Measurements from ENCODE around the gene CTIF.

Gene CTIF

GRCh38 chr18:48753691-48754090 lies 214.9 kb downstream of the CTIF start:
- DNase-seq (ENCODE audit: low read depth): no peak

GRCh38 chr18:48754559-48754958 lies 215.7 kb downstream of the CTIF start:
- DNase-seq (ENCODE audit: low read depth): no peak

DNA sequence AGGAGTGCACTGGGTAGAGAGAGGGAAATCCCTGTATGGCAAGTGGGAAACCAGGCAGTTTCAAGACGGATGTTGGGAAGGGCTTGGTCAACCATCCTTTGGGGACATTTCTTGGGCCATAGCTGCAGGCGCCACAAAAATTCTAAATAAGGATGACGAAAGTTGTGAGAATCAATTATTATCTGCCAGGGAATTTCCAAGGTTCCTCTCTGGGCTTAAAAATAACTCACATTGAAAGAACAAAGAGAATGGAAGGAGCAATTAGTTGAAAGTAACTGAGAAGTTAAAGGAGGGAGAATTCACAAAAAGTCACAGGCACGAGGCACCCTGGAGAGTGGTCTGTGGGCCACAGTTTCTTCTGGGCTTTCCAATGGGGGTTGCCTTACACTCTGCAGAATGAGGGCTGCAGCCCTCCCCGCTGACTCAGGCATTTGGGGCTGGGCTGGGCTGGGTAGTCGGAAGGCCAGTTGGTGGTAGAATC lies 216.2 kb downstream of the CTIF start:
- no peak for DNase-seq (ENCODE audit: low read depth)

DNA sequence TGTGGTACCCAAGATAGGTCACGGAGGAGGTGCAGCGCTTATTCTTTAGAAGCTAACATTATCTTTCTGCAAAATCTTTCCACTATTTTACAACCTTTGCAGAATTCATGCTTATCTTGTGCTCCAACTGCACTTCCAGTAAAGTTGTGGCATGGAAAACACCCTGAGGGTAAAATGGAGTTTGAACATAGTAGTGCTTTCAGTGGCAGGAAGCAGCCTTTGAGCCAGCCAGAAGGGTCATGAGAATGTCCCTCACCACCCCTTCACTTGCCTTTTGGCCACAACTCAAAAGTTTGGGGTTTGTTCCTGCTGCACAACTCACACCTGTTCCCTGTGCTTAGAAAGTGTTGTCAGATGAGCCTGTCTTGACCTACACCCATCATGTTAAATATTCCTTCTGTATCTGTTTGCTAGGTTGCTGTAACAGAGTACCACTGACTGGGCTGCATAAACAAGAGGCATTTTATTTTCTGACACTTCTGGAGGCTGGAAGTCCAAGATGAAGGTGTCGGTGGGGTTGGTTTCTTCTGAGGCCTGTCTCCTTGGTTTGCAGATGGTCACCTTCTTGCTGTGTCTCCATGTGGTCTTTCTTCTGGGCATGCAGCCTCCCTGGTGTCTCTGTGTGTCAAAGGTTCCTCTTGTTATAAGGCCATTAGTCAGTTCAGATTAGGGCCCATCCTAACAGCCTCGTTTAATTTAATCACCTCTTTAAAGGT lies 217.8 kb downstream of the CTIF start:
- DNase-seq (ENCODE audit: low read depth): no peak

- no peak for DNase-seq (ENCODE audit: low read depth)
Observed at GRCh38 chr18:48757367-48757766, 218.5 kb downstream of the CTIF start.

DNA sequence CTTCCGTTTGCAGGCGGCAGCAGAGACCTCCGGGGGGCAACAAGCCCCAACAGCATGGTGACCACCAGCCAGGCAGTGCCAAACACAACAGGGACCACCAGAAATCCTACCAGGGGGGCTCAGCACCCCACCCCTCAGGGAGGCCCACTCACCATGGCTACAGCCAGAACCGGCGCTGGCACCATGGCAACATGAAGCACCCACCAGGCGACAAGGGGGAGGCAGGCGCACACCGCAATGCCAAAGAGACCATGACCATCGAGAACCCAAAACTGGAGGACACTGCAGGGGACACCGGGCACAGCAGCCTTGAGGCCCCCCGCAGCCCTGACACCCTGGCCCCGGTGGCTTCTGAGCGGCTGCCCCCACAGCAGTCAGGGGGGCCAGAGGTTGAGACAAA lies 219.1 kb downstream of the CTIF start:
- no peak for DNase-seq (ENCODE audit: low read depth)

DNA sequence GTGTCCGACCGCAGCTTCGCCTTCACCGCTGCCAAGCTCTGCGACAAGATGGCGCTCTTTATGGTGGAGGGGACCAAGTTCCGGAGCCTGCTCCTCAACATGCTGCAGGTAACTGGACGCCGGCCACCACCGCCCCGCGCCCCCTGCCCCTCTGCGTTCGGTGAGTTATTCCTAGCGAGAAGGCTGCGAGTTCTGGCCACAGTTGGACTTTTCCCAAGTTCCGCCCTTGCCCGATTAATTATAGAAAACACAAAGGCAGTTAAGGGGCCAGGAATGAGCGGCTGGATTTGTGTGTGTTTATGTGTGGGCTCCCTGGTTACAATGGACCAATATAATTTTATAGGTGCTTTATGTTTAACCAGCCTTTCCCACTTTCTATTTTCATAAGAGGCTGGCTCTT lies 222.8 kb downstream of the CTIF start:
- no peak for DNase-seq (ENCODE audit: low read depth)

DNA sequence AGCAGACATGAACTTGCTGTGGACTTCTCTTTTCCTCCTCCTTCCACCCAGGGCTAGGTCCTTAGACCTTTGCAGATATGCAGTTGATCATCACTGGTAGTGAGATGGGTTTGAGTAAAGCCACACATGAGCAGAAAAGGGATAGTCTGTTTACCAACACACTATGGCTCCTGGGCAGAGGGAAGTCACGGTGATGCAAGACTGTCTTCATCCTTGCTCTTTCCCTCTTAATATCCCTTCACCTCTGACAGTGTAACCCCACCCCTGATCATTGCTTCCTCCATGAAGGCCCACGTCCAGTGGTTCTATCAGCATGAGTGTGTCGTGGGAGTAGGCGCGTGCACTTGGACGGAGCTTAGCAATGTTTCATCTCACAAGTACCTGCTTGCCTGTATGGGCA lies 223.2 kb downstream of the CTIF start:
- DNase-seq (ENCODE audit: low read depth): no peak

- no peak for DNase-seq (ENCODE audit: low read depth)
Observed at GRCh38 chr18:48762836-48763718, 224.2 kb downstream of the CTIF start.

DNA sequence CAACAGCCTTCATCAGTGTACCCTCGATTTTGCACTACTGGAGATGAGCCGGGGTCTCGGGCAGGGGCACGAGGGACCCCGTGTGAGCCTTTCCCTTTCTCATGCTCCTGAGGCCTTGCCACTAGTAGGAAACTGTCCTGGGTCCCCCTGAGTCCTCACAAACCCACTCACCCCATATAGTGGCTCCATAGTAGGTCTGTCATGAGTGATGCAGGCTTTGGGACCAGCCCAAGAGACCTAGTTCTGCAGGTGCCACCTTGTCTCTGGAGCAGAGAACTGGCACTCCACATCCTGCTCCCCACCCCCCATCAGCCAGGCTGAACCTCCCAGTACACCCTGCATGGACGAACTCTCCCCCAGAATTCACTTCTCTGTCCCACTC lies 224.9 kb downstream of the CTIF start:
- no peak for DNase-seq (ENCODE audit: low read depth)

GRCh38 chr18:48765053-48765452 lies 226.2 kb downstream of the CTIF start:
- DNase-seq (ENCODE audit: low read depth): no peak

DNA sequence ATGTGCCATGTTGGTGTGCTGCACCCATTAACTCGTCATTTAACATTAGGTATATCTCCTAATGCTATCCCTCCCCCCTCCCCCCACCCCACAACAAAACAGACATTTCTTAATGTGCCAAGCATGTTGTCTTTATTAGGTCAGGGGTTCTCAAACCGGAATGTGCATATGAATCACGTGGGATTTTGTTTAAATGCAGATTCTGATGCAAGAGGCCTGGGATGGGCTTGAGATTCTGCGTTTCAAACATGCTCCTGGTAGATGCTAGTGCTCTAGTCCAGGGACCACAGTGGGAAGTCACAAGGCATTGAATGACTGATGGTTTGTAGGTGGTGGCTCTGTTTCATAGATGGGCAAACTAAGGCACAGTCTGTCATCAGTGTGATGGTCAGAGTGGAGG lies 227.2 kb downstream of the CTIF start:
- DNase-seq (ENCODE audit: low read depth): no peak

DNA sequence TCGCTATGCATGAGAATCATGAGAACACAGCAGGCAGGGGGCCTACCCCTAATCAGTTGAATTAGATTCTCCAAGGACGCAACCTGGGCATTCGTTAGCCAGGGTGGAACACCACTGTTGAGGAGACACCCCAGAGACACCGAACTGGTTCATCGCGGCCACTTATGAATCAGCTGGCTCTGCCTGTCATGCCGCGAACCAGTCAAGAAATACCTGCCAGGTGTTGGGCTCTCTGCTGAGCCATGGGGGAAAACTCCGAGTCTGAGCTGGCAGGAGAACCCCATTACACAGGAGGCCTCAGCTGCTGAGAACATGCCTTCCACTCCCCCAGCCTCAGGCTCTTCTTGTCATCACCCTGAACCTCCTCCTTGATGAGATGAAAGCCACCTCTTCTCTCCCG lies 227.7 kb downstream of the CTIF start:
- DNase-seq (ENCODE audit: low read depth): no peak

DNA sequence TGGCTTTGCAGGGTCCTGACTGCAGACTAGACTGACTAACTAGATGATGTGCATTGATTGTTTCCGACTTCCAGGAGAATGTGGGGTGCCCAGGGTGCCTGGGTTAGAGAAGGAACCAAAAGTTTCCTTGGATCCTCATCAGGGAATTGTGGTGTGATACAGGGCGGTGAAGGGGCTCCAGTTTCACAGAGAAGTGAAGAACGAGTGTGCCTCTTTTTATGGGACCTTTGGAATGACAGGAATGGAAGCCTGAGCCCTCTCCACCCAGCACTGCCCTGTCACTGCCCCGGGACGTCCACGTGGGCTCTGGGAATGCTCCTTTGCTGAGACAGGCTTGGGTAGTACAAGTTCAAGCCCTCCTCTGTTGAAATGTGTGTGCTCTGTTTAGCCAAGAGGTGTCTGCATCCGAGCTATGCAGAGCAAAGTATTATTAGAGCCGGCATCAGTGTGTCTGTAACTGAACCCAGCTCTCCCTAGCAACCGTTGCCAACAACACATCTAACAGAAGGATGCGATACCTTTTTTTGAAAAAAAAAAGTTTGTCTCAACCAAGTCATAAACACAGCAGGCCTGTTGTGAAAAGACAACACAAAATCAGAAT lies 228.4 kb downstream of the CTIF start:
- DNase-seq (ENCODE audit: low read depth): no peak

- DNase-seq (ENCODE audit: low read depth): no peak
Observed at GRCh38 chr18:48769006-48769636, 230.3 kb downstream of the CTIF start.

DNA sequence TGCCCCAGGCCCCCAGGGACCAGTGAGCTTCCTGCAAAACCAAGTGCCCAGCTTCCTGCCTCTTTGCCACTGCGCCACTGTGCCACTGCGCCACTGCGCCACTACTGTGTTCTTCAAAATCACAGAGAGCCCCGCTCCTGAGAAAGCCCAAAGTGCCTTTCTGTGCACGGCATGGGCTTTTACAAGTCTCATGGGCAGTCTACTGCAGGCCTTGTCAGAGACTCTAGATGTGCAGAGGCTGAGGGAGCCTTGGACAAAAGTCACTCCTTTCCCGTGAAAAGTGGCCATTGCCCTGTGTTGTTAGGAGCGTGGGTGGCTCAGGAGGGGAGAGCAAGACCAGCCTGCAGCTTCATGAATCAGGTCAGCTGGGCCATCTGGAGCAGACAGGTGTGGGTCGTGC lies 231.4 kb downstream of the CTIF start:
- no peak for DNase-seq (ENCODE audit: low read depth)

- no peak for DNase-seq (ENCODE audit: low read depth)
Observed at GRCh38 chr18:48771641-48772375, 233.0 kb downstream of the CTIF start.

DNA sequence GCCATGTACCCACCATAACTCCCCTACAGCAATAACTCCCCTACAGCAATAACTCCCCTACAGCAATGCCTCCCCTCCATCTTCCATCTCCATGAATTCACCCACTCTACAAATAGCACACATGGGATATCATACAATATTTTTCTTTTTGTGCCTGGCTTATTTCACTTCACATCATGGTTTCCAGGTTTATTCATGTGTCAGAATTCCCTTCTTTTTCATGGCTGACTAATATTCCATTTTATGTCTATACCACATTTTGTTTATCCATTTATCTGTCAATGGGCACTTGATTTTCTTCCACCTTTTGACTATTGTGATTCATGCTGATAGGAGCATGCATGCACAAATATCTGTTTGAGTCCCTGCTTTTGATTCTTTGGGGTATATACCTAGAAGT lies 233.6 kb downstream of the CTIF start:
- no peak for DNase-seq (ENCODE audit: low read depth)

DNA sequence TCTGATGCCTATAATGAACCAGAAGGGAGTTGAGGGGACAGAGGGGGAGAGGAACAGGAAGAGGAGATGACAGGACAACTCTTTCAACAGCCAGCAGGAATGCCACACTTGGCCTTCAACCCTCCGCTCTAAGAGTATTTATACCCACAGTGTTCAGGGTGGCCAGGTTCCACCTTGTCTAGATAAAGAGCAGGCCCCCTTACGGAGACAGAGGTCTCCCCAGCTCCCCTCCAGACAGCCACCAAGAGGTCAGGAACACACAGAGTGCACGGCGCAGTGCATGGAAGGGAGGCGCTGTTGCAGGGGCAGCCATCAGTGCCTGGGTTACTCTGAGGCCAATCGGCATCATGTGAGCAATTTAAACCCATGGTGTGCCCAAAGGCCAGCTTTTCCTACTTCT lies 235.0 kb downstream of the CTIF start:
- no peak for DNase-seq (ENCODE audit: low read depth)

DNA sequence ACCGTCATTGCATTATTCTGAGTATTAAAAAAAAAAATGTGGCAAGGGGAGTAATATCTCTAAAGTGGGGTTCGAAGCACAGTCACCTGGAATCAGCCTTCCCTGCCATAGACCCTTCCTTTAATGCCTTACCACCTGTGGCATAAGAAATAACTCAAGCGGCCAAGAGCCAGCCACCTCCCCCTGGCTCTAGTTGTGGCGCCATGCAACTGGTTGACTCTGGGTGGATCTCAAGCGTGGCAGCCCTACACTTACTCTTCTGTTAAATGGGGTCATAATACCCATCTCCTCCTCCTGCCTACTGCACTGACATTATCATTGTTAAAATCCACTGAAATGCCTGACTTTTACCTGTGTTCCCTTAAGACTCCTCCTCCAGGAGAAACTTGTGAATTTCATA lies 236.1 kb downstream of the CTIF start:
- no peak for DNase-seq (ENCODE audit: low read depth)

DNA sequence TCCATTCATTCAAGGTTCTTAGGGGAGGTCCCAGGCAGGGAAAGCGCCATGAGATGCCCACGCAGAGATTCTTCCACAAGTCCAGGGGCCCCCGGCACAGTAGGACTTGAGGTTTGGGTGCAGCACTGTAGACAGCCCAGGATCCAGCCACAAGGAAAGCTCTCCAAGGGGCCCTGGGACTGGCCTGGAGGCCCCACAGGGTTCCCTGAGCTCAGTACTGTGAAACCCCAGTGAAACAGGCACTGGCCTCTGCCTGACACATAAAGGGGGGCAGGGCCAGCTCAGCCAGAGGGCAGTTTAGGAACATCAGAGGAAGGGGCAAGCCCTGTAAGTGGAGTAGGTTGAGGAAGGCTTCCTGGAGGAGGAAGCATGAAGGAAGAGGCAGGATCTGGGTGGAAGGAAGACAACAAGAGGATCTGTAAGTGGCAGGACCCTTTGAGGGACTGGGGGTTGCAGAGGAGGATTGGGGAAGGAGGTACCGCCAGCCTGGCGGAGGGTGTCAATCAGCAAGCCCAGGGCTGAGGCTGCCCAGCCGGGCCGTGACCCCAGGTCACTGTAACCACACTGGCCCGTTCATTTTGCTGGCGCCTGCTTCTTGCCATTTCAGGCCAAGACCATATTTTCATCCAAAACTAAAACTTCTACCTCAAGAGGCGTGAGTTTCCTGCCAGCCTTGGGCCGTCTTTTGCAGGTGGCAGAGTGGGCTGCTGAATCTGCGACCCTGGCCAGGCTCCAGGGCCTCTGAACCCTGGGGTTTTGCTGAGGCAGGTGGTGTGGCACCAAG lies 236.7 kb downstream of the CTIF start:
- no peak for DNase-seq (ENCODE audit: low read depth)
